ENCODE data around the gene CLEC7A.

Gene CLEC7A

DNA sequence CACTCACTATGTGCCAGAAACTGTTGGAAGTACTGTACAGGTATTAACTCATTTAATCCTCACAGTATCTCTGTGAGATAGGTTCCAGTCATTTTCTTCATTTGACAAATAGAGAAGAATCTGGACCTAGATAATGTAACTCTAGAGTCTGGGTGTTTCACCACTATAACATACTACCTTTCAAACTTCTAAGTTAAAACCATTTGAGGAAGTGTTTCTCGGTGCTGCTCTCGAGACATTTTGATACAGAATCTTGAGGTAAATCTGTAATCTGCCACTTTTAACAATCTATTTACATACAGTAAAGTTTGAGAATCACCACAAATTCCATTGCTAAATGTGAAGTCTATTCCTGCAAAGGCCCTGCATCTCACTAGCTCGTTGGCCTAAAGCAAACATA is 33.1 kb upstream of the CLEC7A start:
- Histone ChIP-seq H3K27ac (peak overlapping the region; percentile 32), H3K4me1 (ENCODE audit: control insufficient read depth in 1 of 2, insufficient read depth in 1 of 2, low read depth in 1 of 2, low read length in 1 of 2) (peaks cover 35 to 42% of the 10 kb centered on the region in 2 experiments), H3K9me3 (no peaks in the 10 kb centered on the region), H3K4me3 (ENCODE audit: low read depth in 1 of 2, low read length in 1 of 2) (no peak overlapping the region), H3K27me3 (no peaks in the 10 kb centered on the region), H3K36me3 (no peaks in the 10 kb centered on the region)
- TF ChIP-seq, protein P1, sequence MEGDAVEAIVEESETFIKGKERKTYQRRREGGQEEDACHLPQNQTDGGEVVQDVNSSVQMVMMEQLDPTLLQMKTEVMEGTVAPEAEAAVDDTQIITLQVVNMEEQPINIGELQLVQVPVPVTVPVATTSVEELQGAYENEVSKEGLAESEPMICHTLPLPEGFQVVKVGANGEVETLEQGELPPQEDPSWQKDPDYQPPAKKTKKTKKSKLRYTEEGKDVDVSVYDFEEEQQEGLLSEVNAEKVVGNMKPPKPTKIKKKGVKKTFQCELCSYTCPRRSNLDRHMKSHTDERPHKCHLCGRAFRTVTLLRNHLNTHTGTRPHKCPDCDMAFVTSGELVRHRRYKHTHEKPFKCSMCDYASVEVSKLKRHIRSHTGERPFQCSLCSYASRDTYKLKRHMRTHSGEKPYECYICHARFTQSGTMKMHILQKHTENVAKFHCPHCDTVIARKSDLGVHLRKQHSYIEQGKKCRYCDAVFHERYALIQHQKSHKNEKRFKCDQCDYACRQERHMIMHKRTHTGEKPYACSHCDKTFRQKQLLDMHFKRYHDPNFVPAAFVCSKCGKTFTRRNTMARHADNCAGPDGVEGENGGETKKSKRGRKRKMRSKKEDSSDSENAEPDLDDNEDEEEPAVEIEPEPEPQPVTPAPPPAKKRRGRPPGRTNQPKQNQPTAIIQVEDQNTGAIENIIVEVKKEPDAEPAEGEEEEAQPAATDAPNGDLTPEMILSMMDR (IDR thresholded peaks at IDR 0.05), result no peak

DNA sequence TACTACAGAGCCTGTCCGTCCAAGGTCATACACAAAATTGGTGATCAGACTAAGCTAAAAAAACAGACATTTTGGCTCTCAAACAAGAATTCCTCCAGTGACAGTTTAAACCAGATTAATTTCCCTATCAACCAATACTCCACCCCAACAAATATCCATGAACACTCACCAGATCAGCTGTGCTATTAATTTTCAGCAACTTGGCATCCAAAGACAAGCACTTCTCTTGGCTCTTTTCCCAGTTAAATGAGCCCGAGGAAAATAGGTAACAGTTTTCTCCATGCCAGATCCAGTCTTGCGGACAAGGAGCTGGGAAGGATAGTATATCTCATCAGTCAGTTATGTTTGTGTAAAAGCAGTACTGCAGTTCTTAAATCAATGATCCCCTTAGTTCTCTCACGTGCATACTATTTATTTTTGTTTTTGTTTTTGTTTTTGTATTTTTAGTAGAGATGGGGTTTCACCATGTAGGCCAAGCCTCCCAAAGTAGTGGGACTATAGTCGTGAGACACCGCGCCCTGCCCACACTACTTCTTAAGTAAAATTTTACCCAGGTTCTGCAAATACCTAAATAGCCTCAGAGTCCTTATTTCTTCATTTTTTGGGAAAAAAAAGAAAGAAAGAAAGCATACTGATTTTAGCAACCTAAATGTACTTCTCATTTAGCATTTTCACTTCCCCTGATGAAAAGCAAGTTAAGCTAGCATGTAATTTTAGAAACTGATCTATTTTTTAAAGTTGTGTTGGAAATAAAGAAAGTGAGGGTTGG is 30.8 kb upstream of the CLEC7A start:
- Histone ChIP-seq H3K36me3 (no peaks in the 10 kb centered on the region), H3K4me3 (ENCODE audit: low read depth in 1 of 2, low read length in 1 of 2) (no peak overlapping the region), H3K9me3 (no peaks in the 10 kb centered on the region), H3K27me3 (no peaks in the 10 kb centered on the region), H3K4me1 (ENCODE audit: control insufficient read depth in 1 of 2, insufficient read depth in 1 of 2, low read depth in 1 of 2, low read length in 1 of 2) (peaks cover 16 to 26% of the 10 kb centered on the region in 2 experiments), H3K27ac (peak overlapping the region; percentile 60)
- TF ChIP-seq, protein P1 (IDR thresholded peaks at IDR 0.05), result no peak

DNA sequence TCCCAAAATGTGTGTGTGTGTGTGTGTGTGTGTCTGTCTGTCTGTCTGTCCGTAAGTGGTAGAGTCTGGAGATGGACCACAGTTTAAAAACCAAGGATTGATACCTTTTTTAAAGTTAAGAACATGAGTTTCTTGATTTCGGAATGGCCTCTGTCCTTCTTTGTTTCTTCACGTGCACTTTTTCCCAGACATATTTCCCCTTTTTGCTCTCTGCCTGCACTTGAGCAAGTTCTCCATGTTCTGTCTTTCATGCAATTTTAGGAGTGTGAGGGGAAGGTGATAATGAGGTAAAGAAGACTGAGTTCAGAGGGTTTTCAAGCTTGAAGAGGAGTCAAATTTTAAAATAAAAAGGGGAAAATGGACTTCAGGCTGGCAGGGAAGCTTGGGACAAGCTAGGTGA is 29.3 kb upstream of the CLEC7A start:
- peak overlapping the region; percentile 60 for H3K27ac ChIP-seq
- H3K36me3 ChIP-seq, result no peaks in the 10 kb centered on the region
- H3K4me3 ChIP-seq (ENCODE audit: low read depth in 1 of 2, low read length in 1 of 2), result no peak overlapping the region
- H3K27me3 ChIP-seq, result no peaks in the 10 kb centered on the region
- peaks cover 22 to 29% of the 10 kb centered on the region in 2 experiments for H3K4me1 ChIP-seq (ENCODE audit: control insufficient read depth in 1 of 2, insufficient read depth in 1 of 2, low read depth in 1 of 2, low read length in 1 of 2)
- TF ChIP-seq, protein P1 (IDR thresholded peaks at IDR 0.05), result no peak
- no peaks in the 10 kb centered on the region for H3K9me3 ChIP-seq

DNA sequence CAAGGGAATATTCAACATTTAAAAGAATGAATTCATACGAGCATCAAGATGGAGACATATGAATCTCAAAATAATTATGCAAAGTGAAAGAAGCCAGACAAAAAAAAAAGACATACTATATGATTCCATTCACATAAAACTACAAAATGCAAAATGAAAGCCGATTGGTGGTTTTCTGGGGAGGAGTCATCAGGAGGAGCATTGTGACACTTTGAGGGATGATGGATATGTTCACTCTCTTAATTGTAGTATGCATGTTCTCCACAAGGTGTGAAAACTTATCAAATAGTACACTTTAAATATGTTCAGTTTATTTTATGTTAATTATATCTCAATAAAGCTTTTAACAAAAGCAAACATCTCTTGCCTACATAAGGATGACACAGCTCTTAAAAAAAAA is 28.4 kb upstream of the CLEC7A start:
- H3K27me3 ChIP-seq, result no peaks in the 10 kb centered on the region
- H3K27ac ChIP-seq, result no peak overlapping the region
- no peaks in the 10 kb centered on the region for H3K9me3 ChIP-seq
- no peaks in the 10 kb centered on the region for H3K36me3 ChIP-seq
- TF ChIP-seq, protein P1 (IDR thresholded peaks at IDR 0.05), result no peak
- H3K4me1 ChIP-seq (ENCODE audit: control insufficient read depth in 1 of 2, insufficient read depth in 1 of 2, low read depth in 1 of 2, low read length in 1 of 2), result peaks cover 29 to 38% of the 10 kb centered on the region in 2 experiments
- H3K4me3 ChIP-seq (ENCODE audit: low read depth in 1 of 2, low read length in 1 of 2), result no peak overlapping the region

DNA sequence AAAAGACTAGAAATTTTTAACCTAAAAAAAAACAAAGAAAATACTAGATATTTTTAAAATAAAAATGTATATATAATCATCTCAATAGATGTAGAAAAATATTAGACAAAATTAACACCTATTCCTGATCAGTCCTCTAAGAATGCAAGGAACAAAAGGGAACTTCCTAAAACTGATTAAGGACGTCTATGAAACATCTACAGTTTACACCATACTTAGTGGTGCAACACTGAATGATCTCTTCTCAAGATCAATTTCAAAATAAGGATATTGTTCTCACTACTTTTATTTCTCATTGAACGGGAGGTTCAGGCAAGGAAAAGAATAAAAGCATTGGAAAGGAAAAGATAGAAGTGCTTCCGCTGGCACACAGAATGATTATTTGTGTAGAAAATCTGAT is 26.0 kb upstream of the CLEC7A start:
- TF ChIP-seq, protein P1 (IDR thresholded peaks at IDR 0.05), result no peak

More for the DNA sequence above, 26.0 kb upstream of the CLEC7A start:
- no peaks in the 10 kb centered on the region for H3K36me3 ChIP-seq
- H3K4me1 ChIP-seq (ENCODE audit: control insufficient read depth in 1 of 2, insufficient read depth in 1 of 2, low read depth in 1 of 2, low read length in 1 of 2), result peaks cover 24 to 34% of the 10 kb centered on the region in 2 experiments
- no peaks in the 10 kb centered on the region for H3K9me3 ChIP-seq
- no peaks in the 10 kb centered on the region for H3K27me3 ChIP-seq
- no peak overlapping the region for H3K27ac ChIP-seq
- no peak overlapping the region for H3K4me3 ChIP-seq (ENCODE audit: low read depth in 1 of 2, low read length in 1 of 2)
